SK-N-MC (cell line): ENCODE data around the gene FIP1L1.

Experiments used
- EZH2 ChIP-seq: fragments of 200-600 bp; sonication (generic); IDR thresholded peaks from one replicate; pipeline ENCODE4 v1.6.1; 2017; ENCODE audit warnings: antibody characterized with exemption
- POLR2AphosphoS5 ChIP-seq: IDR thresholded peaks from 2 replicates; pipeline ENCODE4 v1.6.1; 2012; ENCODE audit warnings: mild to moderate bottlenecking, low read depth, low read length, borderline replicate concordance

DNA sequence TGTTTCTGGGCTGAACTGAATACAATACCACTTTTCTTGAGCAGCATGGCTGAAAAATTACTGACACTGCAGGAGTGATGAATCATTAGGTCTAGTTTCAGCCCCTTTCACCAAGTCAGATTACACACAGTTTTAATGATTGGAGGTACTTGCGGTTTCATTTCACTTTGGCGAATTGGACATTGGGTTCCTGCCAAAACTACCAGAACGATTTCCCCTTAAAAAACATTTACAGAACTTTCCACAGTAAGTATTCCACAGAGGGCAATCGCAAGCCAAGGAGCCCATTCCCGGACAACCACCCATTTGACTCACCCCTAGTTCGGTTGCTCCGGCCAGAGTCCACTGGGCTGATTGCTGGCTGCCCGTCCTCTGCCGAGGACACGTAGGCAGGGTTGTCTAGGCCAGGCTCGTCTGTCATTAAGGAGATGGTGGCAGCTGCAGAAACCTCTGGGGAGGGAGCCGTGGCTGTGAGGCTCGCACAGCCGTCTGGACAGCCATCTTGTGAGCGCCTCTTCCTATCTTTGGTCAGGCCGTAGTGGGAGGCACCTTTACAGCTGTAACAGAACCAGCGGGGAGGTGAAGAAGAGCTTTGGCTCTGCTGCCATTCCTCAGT is 130.3 kb downstream of the FIP1L1 start:
- TF ChIP-seq EZH2 (no peak), POLR2AphosphoS5 (no peak)
